GM18526 (cell line): ENCODE measurements around the gene GFER.

Experiments used
- POLR2A ChIP-seq: IDR thresholded peaks from 3 replicates; pipeline ENCODE4 v1.6.1; 2011; ENCODE audit not compliant: insufficient read length; ENCODE audit errors: extremely low read depth

The GFER gene

DNA sequence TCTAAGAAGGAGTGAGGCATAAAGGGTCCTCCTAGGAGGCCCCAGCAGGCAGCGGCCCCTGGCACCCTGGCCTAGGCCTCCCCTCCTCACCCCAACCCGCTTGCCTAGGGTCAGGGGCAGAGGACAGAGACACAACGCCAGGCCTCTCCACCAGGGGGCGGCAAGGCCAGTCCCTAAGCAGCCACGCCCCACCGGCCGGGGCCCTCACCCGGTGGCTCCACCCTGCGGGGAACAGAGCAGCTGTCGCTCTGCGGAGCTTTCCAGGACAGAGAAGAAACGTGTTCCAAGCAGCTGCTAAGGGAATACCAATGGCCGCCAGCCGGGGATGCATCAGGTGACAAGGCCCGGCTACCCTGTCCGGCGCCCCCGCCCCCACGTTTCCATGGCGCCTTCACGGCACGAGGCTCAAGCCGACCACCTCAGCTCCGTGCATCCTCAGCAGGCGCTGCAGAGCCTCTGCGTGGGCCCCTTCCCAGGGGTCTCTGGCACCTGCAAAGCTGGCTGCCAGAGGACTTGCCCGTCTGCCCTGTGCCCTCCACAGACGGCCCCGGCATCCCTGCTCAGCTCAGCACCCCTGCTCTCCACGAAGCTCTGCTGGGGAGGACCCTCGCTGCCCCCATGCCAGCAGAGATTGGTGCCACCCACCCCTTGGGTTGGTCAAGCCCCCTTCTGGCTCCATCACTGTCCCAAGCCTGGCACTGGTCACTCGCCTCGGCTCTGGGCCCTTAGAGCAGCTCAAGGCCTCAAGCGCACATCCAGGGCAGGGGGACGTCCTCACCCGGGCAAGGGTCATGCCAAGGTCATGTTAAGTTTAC is 20.0 kb downstream of the GFER start:
- TF ChIP-seq POLR2A, result no peak

DNA sequence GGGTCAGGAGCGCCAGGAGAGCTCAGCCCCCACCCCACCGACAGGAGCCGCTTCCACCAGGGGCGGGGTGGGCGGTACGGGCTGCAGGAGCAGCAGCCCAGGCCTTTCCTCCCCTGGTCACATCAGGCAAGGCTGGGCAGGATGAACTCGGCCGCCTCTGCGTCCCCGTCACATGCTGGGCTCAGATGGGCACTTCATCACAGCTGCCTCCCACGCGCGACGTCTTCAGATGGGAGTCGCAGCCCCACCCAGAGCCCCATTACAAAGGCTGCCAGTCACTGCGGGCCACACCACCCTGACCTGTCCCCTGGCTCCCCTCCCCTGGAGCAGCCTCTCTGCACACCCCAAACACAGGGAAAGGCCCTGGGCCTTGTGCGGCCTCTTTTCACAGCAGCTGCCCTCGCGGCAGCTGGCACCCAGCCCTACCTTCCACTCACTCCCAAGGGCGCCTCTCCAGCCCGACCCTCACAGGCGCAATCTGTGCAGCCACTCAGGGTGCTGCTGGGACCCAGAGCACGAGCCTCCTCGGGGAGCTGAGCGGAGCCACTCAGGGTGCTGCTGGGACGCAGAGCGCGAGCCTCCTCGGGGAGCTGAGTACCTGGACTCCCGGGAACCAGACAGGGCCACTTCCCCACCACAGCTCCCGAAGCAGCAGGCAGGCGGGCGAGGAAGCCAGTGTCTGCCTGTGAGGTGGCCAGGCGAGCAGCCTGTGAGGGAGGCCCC is 21.0 kb downstream of the GFER start:
- no peak for TF ChIP-seq POLR2A

DNA sequence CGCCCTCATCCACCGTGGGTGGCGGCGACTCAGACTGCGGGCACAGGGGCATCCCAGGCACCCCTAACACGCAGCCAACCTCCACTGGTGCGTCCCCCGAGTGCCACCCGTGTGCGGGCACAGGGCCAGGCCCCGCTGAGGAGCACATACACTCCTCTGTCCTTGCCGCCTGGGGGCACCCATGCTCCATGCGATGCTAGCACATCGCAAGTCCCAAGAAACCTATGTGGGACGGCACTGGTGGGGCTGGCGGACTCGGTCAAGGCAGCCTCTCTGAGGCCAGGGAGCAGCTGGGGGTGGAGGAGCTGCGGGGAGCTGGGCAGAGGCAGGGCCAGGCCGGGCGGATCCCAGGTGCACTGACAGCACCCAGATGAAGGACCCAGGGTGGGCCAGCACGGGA is 21.7 kb downstream of the GFER start:
- no peak for TF ChIP-seq POLR2A

DNA sequence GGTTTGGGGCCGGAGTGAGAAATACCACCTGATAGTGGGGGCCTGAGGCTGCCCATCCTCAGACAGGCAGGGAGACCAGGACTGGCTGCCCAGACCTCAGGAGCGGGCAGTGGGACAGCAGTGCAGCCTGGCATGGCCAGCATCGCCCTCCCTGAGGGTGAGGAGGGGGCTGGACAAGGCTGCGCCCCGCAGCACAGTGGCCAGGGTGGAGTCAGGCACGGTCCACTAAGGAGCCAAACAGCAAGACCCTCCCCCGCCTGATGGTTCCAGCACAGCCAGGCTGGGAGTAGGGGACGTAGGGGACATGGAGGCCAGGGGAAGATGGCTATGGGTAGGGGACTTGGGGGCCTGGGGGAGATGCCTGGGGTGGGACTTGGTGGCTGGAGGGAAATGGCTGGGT is 22.3 kb downstream of the GFER start:
- no peak for TF ChIP-seq POLR2A

DNA sequence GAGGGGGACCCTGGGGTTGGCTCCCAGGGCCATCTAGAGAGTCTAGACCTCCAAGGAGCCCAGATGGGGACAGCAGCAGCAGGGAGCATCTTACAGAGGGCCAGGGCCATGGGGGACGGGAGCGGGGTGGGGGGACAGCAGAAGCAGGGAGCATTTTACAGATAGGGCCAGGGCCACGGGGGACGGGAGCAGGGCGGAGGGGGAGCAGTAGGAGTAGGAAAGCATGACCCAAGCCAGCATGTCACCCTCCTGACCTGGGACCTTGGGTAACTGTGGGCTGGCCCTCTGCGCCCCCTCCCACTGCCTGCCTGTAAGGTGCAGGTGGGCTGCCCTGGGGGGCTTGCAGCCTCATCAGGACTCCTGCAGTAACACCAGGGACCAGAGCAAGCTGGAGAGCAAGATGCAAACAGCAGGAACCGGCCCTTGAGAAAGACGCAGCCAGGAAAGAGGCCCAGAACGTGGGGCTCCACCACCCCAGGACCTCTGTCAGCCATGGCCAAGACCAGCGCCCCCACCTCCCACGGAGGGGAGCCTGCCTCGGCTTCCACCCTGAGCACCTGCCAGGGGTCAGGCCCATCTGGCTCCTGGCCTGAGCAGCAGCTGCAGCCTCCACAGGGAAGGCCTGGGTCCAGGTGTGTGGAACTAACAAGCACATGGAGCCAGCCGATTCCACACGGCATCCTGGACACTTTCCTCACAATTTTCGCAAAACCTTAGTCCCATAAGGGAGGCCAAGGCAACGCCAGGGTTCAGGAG is 23.3 kb downstream of the GFER start:
- no peak for TF ChIP-seq POLR2A

DNA sequence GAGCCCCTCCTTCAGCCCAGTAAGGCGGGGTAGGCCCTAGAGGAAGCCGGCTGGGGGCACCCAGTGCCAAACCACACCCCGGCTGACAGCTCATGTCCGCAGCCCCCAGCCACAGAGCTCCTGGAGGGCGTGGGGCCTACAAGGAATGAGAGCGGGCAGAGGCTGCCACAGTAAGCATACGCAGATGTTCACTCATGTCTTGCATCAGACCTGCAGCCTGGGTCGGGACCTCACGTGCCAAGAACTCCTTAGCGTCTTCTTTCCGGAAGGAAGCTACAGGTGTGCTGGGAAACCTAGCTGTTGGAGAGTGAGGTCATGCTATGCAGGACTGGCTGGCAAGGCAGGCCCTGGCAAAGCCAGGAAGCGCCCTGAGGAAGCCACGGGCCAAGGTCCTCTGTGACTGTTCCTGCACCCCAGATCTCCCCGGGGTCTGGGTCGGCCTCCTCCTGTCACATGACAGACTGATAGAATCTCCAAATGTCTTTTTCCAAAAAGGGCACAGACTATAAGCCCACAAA is 24.1 kb downstream of the GFER start:
- no peak for TF ChIP-seq POLR2A

DNA sequence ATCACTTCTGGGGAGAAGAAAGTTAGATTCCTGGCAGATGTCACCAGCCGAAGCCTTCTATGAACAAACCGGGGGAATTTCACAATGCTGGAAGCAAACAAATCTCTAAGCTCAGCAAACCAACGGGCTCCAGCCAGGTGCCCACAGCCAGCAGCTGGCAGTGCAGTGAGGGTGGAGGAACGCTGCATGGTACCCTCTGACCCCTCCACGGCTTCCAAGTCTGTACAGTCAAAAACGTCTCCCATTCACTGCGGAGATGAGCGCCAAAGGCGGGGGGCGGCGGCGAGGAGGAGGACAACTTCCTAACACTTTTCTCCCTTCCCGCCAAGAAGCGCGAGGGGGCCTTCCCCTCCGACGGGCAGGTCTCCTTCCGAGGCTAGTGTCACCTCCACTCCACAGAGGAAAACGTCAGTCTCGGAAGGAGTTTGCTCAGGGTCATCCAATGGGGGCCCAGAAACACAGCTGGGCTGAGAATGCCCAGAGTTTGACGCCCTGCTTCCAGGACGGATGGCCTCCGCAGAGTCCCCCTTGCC is 24.7 kb downstream of the GFER start:
- no peak for TF ChIP-seq POLR2A

DNA sequence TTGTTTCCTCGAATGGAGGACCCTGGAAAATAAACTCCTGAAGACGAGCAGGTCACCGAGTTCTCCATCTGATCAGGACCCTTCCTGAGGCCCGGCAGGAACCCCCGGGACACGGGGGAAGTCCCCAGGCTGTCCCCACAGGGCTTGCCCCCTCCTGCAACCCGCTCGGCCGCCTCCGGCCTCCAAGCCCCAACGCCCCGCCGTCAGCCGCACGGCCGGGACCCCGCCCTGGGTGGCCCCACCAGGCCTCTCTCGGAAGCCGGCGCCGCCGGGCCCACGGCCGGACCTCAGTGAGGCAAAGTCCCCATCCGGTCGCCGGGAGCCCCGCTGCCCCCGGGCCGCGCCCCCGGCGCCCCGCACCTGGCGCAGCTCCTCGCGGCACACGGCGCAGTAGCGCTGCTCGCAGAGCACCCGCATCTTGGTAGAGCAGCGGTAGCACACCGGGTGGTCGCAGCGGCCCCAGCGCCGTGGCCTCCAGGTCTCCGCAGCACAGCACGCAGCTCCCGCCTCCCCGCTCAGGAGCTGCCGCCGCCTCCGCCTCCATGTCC is 25.2 kb downstream of the GFER start:
- no peak for TF ChIP-seq POLR2A

DNA sequence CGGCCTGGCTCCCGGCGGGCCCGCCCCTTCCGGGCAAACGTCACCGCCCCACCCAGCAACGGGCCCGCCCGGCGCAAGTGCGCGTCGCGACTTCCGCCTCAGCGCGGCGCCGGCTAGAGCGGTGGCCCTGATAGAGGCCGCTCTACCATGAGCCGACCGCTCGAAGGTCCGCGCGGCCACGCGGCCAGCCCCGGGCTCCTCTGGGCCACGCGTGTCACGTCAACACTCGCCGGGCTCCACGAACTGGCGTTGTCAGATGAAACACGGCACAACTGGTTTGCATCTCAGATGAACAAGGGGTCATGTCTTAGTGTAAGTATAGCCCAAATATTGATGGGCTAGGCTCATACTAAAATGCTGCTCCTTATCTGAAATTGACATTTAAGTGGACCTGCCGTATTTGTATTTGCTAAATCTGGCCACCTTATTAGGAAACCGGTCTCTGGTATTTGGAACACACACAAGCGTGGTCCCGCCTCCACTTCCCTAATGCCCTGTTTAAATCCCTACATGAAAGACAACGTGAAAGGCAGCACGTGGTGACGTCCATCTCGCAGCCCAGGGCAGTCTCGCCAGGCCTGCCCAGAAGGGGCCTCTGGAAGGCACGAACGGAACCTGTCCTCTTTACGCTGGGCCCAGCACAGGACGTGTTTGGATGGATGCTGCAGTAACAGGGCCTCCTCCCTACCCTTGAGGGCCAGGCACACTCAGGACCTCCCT is 26.0 kb downstream of the GFER start, which contains the start of gene ZNF598:
Gene ZNF598 (minus strand): TSS at position 31 of the 720 bp plus-strand sequence.
- peak; percentile 91 for TF ChIP-seq POLR2A

DNA sequence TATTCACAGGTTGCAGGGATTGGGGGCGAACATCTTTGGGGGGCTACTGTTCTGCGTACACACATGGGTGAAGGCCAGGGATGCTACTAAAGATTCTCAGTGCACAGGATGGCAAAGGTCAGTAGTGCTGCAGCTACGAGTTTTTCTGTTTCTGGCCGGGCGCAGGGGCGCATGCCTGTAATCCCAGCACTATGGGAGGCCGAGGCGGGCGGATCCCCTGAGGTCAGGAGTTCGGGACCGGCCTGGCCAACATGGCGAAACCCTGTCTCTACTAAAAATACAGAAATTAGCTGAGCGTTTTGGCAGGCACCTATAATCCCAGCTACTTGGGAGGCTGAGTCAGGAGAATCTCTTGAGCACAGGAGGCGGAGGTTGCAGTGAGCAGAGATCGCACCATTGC is 29.5 kb downstream of the GFER start:
- TF ChIP-seq POLR2A, result no peak

DNA sequence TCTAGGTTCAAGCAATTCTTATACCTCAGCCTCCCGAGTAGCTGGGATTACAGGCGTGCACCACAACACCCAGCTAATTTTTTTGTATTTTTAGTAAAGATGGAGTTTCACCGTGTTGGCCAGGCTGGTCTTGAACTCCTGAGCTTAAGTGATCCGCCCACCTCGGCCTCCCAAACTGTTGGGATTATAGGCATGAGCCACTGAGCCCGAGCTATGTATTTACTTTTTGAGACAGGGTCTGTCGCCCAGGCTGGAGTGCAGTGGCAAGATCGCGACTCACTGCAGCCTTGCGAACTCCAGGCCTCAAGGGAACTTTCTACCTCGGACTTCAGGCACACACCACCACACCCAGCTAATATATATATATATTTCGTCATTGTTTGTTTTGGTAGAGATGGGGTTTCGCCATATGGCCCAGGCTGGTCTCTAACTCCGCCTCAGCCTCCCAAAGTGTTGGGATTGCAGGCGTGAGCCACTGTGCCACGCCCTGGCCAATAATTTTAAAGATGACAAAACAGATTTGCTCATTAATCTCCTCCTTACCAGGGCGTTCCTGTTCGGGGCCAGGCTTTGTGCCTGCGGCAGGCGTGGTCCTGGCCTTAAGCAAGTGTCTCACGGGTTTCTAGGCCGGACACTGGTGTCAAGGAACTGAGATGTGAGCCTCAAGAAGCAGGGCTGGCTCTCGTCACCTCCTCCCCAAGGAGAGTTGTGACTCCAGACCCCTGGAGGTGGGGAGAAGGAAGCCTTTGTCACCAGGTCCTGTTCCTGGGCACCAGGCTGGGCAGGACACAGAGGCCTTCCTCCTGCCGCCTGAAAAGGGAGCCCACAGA is 31.3 kb downstream of the GFER start:
- TF ChIP-seq POLR2A, result no peak

DNA sequence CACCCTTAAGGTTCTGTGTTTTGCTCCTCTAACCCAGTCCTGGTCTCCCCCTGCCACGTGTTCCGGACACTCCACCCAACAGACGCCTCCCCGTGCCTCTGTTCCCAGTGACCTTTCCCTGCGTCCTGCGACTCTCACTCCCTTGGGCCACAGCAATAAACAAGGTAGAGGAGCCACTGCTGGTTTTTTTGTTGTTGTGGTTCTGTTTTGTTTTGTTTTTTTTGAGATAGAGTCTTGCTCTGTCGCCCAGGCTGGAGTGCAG is 31.9 kb downstream of the GFER start:
- no peak for TF ChIP-seq POLR2A

DNA sequence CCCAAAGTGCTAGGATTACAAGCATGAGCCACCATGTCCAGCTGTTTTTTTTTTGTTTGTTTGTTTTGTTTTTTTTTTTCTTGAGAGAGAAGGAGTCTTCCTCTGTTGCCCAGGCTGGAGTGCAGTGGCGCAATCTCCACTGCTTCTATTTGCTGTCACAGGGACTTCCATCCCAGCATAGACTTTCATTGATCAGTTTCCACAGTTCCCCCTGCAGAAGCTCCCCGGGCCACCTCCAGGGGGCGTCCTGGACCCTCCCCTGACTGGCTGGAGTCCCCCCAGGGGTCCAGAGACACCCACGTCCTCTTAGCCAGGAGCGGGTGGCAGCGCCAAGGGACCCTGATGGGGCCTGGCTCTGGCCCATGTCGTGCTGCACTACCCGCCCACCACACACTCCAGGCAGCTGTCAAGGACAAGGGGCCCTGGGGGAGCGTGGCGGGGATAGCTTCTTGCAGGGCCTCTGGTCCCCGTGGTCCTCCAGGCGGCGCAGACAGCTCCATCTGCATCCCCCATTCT is 32.5 kb downstream of the GFER start:
- no peak for TF ChIP-seq POLR2A

DNA sequence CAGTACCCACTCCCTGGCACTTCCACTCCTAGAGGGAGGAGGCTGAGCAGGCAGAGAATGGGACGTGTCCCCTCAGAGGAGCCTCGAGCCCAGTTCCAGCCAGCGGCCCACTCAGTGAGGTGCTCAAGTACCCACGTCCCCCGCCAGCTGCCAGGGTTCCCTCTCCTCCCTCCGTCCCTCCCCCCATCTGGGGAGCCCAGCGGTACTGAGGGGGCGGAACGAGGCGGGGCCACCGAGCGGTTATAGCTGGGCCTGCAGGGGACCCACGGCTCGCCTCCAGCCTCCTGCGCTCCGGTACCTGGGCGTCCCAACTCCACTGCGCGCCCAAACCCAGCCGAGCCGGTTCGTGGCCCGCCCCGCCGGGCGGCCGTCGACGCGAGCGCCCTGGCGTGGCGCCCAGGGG is 35.5 kb downstream of the GFER start, which contains the start of gene NPW:
Gene NPW (plus strand): TSS at position 268 of the 403 bp plus-strand sequence.
- TF ChIP-seq POLR2A, result no peak
